Hematopoietic multipotent progenitor cell treated with erythropoietin and hydrocortisone succinate and interleukin-3 and kit ligand, for 6 days (in vitro differentiated cells): ENCODE measurements around the gene ATP11A.
"Not testable (repeated sequence)": the region's sequence is repeated elsewhere in the genome, so short reads cannot be mapped to it uniquely, and the experiment has no call there.

Experiments
- DNase-seq: peaks from one replicate; pipeline ENCODE4 v3.0.0-alpha.2; 2015

The ATP11A gene

GRCh38 chr13:112843392-112844111, 153.7 kb downstream of the ATP11A start:
- DNase-seq, result no peak

- DNase-seq, result no peak
Observed at GRCh38 chr13:112844411-112844810, 154.6 kb downstream of the ATP11A start.

GRCh38 chr13:112844879-112845278, 155.0 kb downstream of the ATP11A start:
- DNase-seq, result no peak

GRCh38 chr13:112845511-112846144, 155.8 kb downstream of the ATP11A start:
- no peak for DNase-seq

- no peak for DNase-seq
Observed at GRCh38 chr13:112846411-112847115, 156.7 kb downstream of the ATP11A start.

- peak; percentile 33 for DNase-seq
Observed at GRCh38 chr13:112849500-112849899, 159.7 kb downstream of the ATP11A start.

GRCh38 chr13:112850273-112850672, 160.4 kb downstream of the ATP11A start:
- no peak for DNase-seq

- no peak for DNase-seq
Observed at GRCh38 chr13:112851107-112852038, 161.5 kb downstream of the ATP11A start.

GRCh38 chr13:112852392-112852791, 162.6 kb downstream of the ATP11A start:
- no peak for DNase-seq

GRCh38 chr13:112852808-112853207, 163.0 kb downstream of the ATP11A start:
- no peak for DNase-seq

- DNase-seq, result no peak
Observed at GRCh38 chr13:112854321-112854720, 164.5 kb downstream of the ATP11A start.

- no peak for DNase-seq
Observed at GRCh38 chr13:112855859-112856258, 166.0 kb downstream of the ATP11A start.

GRCh38 chr13:112857914-112858490, 168.2 kb downstream of the ATP11A start:
- no peak for DNase-seq

GRCh38 chr13:112859128-112859816, 169.4 kb downstream of the ATP11A start:
- no peak for DNase-seq

- peak; percentile 18 for DNase-seq
Observed at GRCh38 chr13:112859817-112860190, 170.0 kb downstream of the ATP11A start.

- DNase-seq, result no peak
Observed at GRCh38 chr13:112861876-112862615, 172.2 kb downstream of the ATP11A start.

- DNase-seq, result not testable (repeated sequence)
Observed at GRCh38 chr13:112863356-112863755, 173.5 kb downstream of the ATP11A start.

- DNase-seq, result not testable (repeated sequence)
Observed at GRCh38 chr13:112865478-112865877, 175.6 kb downstream of the ATP11A start.

- DNase-seq, result no peak
Observed at GRCh38 chr13:112867301-112867711, 177.5 kb downstream of the ATP11A start.

GRCh38 chr13:112868308-112868707, 178.5 kb downstream of the ATP11A start:
- no peak for DNase-seq
